ENCODE results near the gene TNNI2.
A peak's percentile ranks its signal among the peaks of the same experiment; 100 is the strongest.

Gene TNNI2

DNA sequence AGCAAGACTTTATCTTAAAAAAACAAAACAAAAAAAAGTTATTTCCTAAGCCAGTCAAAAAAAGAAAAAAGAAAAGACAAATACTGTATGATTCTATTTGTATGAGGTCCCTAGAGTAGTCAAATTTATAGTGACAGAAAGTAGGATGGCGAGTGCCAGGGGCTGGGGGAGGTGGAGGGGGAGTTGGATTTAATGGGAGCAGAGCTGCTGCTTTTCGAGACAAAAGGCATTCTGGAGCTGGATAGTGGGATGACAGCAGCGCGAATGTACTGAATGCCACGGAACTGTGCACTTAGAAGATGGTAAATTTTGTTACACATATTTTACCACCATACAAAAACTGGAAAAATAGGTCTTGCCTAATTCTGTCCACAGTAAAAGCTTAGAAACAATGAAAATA is 21.8 kb upstream of the TNNI2 start:
- TF ChIP-seq CTCF (IDR thresholded peaks at IDR 0.05) = no peak
- H3K36me3 ChIP-seq = no peaks in the 10 kb centered on the region
- peaks cover 0 to 5% (median 0%) of the 10 kb centered on the region in 3 donors for H3K9me3 ChIP-seq
- H3K4me3 ChIP-seq = no peak overlapping the region
- no peaks in the 10 kb centered on the region for H3K27me3 ChIP-seq
- H3K4me1 ChIP-seq = peaks cover 0 to 38% (median 23%) of the 10 kb centered on the region in 4 donors
- DNase-seq = no peak
- intact Hi-C loops (cut with DNase I; ENCODE audit: low total_unique reads) = no loop called here
- no peak overlapping the region for H3K27ac ChIP-seq

DNA sequence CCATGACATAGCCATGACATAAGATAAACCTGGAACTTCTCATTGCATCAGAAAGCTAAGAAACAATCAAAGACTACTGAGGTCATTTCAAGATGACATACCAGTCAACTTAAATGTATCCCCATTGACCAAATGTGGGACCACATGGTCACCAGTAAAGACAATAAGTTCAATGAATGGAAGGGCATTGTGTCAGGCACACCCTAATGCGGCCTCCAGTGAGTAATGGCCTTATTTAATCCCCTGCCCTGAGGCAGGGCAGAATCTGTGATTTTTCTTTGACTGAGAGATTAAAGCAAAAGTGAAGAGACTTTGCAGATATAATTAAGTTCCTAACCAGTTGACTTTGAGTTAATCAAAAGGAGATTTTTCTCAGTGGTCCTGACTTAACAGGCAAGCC is 21.3 kb upstream of the TNNI2 start:
- Histone ChIP-seq H3K4me3 (no peak overlapping the region), H3K36me3 (no peaks in the 10 kb centered on the region), H3K27ac (no peak overlapping the region), H3K4me1 (peaks cover 0 to 43% (median 28%) of the 10 kb centered on the region in 4 donors), H3K27me3 (no peaks in the 10 kb centered on the region), H3K9me3 (peaks cover 0 to 5% (median 0%) of the 10 kb centered on the region in 3 donors)
- no peak for DNase-seq
- intact Hi-C loops (cut with DNase I; ENCODE audit: low total_unique reads) = no loop called here
- TF ChIP-seq CTCF (IDR thresholded peaks at IDR 0.05) = no peak

- Histone ChIP-seq H3K9me3 (peaks cover 0 to 5% (median 0%) of the 10 kb centered on the region in 3 donors), H3K27ac (no peak overlapping the region), H3K36me3 (no peaks in the 10 kb centered on the region), H3K27me3 (no peaks in the 10 kb centered on the region), H3K4me3 (no peak overlapping the region), H3K4me1 (peaks cover 0 to 59% (median 43%) of the 10 kb centered on the region in 4 donors)
- intact Hi-C loops (cut with DNase I; ENCODE audit: low total_unique reads) = no loop called here
- DNase-seq = no peak
- TF ChIP-seq CTCF (IDR thresholded peaks at IDR 0.05) = no peak
Measured at GRCh38 chr11:1819074-1819473, 19.7 kb upstream of the TNNI2 start.

- H3K27ac ChIP-seq = peak overlapping the region; percentile 30 to 60
- no peak for TF ChIP-seq CTCF (IDR thresholded peaks at IDR 0.05)
- H3K4me1 ChIP-seq = peaks cover 0 to 67% (median 56%) of the 10 kb centered on the region in 4 donors
- no peak for DNase-seq
- intact Hi-C loops (cut with DNase I; ENCODE audit: low total_unique reads) = no loop called here
- H3K4me3 ChIP-seq = no peak overlapping the region
- no peaks in the 10 kb centered on the region for H3K36me3 ChIP-seq
- peaks cover 0 to 5% (median 0%) of the 10 kb centered on the region in 3 donors for H3K9me3 ChIP-seq
- no peaks in the 10 kb centered on the region for H3K27me3 ChIP-seq
Measured at GRCh38 chr11:1820463-1821325, 18.1 kb upstream of the TNNI2 start.

GRCh38 chr11:1821562-1821961 is 17.2 kb upstream of the TNNI2 start:
- peaks cover 5 to 68% (median 63%) of the 10 kb centered on the region in 4 donors for H3K4me1 ChIP-seq
- intact Hi-C loops (cut with DNase I; ENCODE audit: low total_unique reads) = no loop called here
- no peak for DNase-seq
- H3K27ac ChIP-seq = no peak overlapping the region
- no peaks in the 10 kb centered on the region for H3K27me3 ChIP-seq
- peaks cover 0 to 5% (median 0%) of the 10 kb centered on the region in 3 donors for H3K9me3 ChIP-seq
- H3K4me3 ChIP-seq = no peak overlapping the region
- H3K36me3 ChIP-seq = no peaks in the 10 kb centered on the region
- no peak for TF ChIP-seq CTCF (IDR thresholded peaks at IDR 0.05)

All from tibial artery (tissue), 4 donors.